Measurements from ENCODE around the gene PSTPIP1. TPM values are rescaled to one million over a fixed set of nuclear protein-coding genes. Genes with fewer than 3 reads are reported as not detected.

PSTPIP1 gene
- total RNA-seq, 2 donors from 2014 or later: 161 to 167 TPM

- DNase-seq (ENCODE audit: low spot score) (no peak), ATAC-seq (no peak)
- Mint-ChIP-seq H3K27ac (peak overlapping the region; percentile 100), H3K9me3 (no peaks in the 10 kb centered on the region), H3K4me3 (peak overlapping the region; percentile 97), H3K27me3 (no peaks in the 10 kb centered on the region), H3K4me1 (ENCODE audit: low read depth in 2 of 2) (peaks cover 65 to 72% of the 10 kb centered on the region in 2 donors), H3K36me3 (peaks cover 4% of the 10 kb centered on the region)
These were observed 28.0 kb downstream of the PSTPIP1 start for GRCh38 chr15:77022646-77023575.

GRCh38 chr15:77023576-77024272 lies 28.8 kb downstream of the PSTPIP1 start:
- Mint-ChIP-seq H3K9me3 (no peaks in the 10 kb centered on the region), H3K27me3 (no peaks in the 10 kb centered on the region), H3K36me3 (peaks cover 4% of the 10 kb centered on the region), H3K4me1 (ENCODE audit: low read depth in 2 of 2) (peaks cover 57 to 66% of the 10 kb centered on the region in 2 donors), H3K4me3 (peak overlapping the region; percentile 69), H3K27ac (peak overlapping the region; percentile 100)
- ATAC-seq (peak; percentile 24 to 53), DNase-seq (ENCODE audit: low spot score) (no peak)

GRCh38 chr15:77024273-77025082 lies 29.6 kb downstream of the PSTPIP1 start:
- H3K27me3 Mint-ChIP-seq: no peaks in the 10 kb centered on the region
- no peaks in the 10 kb centered on the region for H3K9me3 Mint-ChIP-seq
- DNase-seq (ENCODE audit: low spot score) (peak; percentile 75), ATAC-seq (peak; percentile 41 to 43)
- peak overlapping the region; percentile 69 for H3K4me3 Mint-ChIP-seq
- H3K4me1 Mint-ChIP-seq (ENCODE audit: low read depth in 2 of 2): peaks cover 50 to 61% of the 10 kb centered on the region in 2 donors
- peaks cover 4% of the 10 kb centered on the region for H3K36me3 Mint-ChIP-seq
- peak overlapping the region; percentile 100 for H3K27ac Mint-ChIP-seq

GRCh38 chr15:77025083-77025901 lies 30.4 kb downstream of the PSTPIP1 start:
- ATAC-seq (no peak), DNase-seq (ENCODE audit: low spot score) (no peak)
- H3K4me1 Mint-ChIP-seq (ENCODE audit: low read depth in 2 of 2): peaks cover 41 to 55% of the 10 kb centered on the region in 2 donors
- no peak overlapping the region for H3K4me3 Mint-ChIP-seq
- no peaks in the 10 kb centered on the region for H3K9me3 Mint-ChIP-seq
- peak overlapping the region; percentile 63 to 100 for H3K27ac Mint-ChIP-seq
- no peaks in the 10 kb centered on the region for H3K27me3 Mint-ChIP-seq
- peaks cover 4% of the 10 kb centered on the region for H3K36me3 Mint-ChIP-seq

- ATAC-seq (no peak), DNase-seq (ENCODE audit: low spot score) (peak; percentile 56)
- Mint-ChIP-seq H3K4me3 (no peak overlapping the region), H3K27me3 (no peaks in the 10 kb centered on the region), H3K4me1 (ENCODE audit: low read depth in 2 of 2) (peaks cover 35 to 49% of the 10 kb centered on the region in 2 donors), H3K9me3 (no peaks in the 10 kb centered on the region), H3K27ac (peak overlapping the region; percentile 63 to 100), H3K36me3 (peaks cover 4% of the 10 kb centered on the region)
These were observed 31.1 kb downstream of the PSTPIP1 start for GRCh38 chr15:77025941-77026411.

- Mint-ChIP-seq H3K9me3 (no peaks in the 10 kb centered on the region), H3K27me3 (no peaks in the 10 kb centered on the region), H3K4me1 (ENCODE audit: low read depth in 2 of 2) (peaks cover 29 to 44% of the 10 kb centered on the region in 2 donors), H3K4me3 (no peak overlapping the region), H3K27ac (peak overlapping the region; percentile 63 to 100), H3K36me3 (peaks cover 4% of the 10 kb centered on the region)
- ATAC-seq (no peak), DNase-seq (ENCODE audit: low spot score) (peak; percentile 38)
These were observed 31.7 kb downstream of the PSTPIP1 start for GRCh38 chr15:77026501-77027110.

GRCh38 chr15:77027111-77027696 lies 32.3 kb downstream of the PSTPIP1 start:
- no peak overlapping the region for H3K4me3 Mint-ChIP-seq
- ATAC-seq: no peak
- peaks cover 2% of the 10 kb centered on the region for H3K36me3 Mint-ChIP-seq
- peak overlapping the region; percentile 53 to 100 for H3K27ac Mint-ChIP-seq
- H3K9me3 Mint-ChIP-seq: no peaks in the 10 kb centered on the region
- no peaks in the 10 kb centered on the region for H3K27me3 Mint-ChIP-seq
- peak; percentile 32 for DNase-seq (ENCODE audit: low spot score)
- H3K4me1 Mint-ChIP-seq (ENCODE audit: low read depth in 2 of 2): peaks cover 23 to 38% of the 10 kb centered on the region in 2 donors

- Mint-ChIP-seq H3K4me1 (ENCODE audit: low read depth in 2 of 2) (peaks cover 17 to 32% of the 10 kb centered on the region in 2 donors), H3K4me3 (no peak overlapping the region), H3K36me3 (no peaks in the 10 kb centered on the region), H3K27ac (no peak overlapping the region), H3K27me3 (no peaks in the 10 kb centered on the region), H3K9me3 (no peaks in the 10 kb centered on the region)
- ATAC-seq: peak in 1 of 2 donors; percentile 56
- peak; percentile 60 for DNase-seq (ENCODE audit: low spot score)
These were observed 32.9 kb downstream of the PSTPIP1 start for GRCh38 chr15:77027697-77028450.

- ATAC-seq (no peak), DNase-seq (ENCODE audit: low spot score) (peak; percentile 58)
- no peak overlapping the region for H3K27ac Mint-ChIP-seq
- H3K4me3 Mint-ChIP-seq: no peak overlapping the region
- no peaks in the 10 kb centered on the region for H3K27me3 Mint-ChIP-seq
- H3K4me1 Mint-ChIP-seq (ENCODE audit: low read depth in 2 of 2): peaks cover 10 to 24% of the 10 kb centered on the region in 2 donors
- H3K36me3 Mint-ChIP-seq: no peaks in the 10 kb centered on the region
- no peaks in the 10 kb centered on the region for H3K9me3 Mint-ChIP-seq
These were observed 33.7 kb downstream of the PSTPIP1 start for GRCh38 chr15:77028451-77029165.

GRCh38 chr15:77029166-77030047 lies 34.5 kb downstream of the PSTPIP1 start:
- Mint-ChIP-seq H3K27me3 (no peaks in the 10 kb centered on the region), H3K9me3 (no peaks in the 10 kb centered on the region), H3K27ac (peak overlapping the region in 1 of 2 donors; percentile 47), H3K4me1 (ENCODE audit: low read depth in 2 of 2) (peaks cover 5 to 25% of the 10 kb centered on the region in 2 donors), H3K4me3 (no peak overlapping the region), H3K36me3 (no peaks in the 10 kb centered on the region)
- peak; percentile 26 for DNase-seq (ENCODE audit: low spot score)
- ATAC-seq: no peak

Data from natural killer cell treated with Interleukin-12 subunit alpha and Interleukin-12 subunit beta and Interleukin-15 and Interleukin-18, amount 100 ng/mL, for 72 hours (primary cell).